Fibroblast of pulmonary artery (primary cell): ENCODE data around the gene SETD2.

Experiments
- DNase-seq: peaks from one replicate; pipeline ENCODE4 v3.0.0-alpha.2; 2010; ENCODE audit warnings: low read depth
- H3K4me3 ChIP-seq: replicated peaks from 2 replicates; pipeline ENCODE4 v1.5.1; 2011; ENCODE audit warnings: low read depth, mild to moderate bottlenecking, control low read depth, low read length, moderate library complexity
- CTCF ChIP-seq: IDR thresholded peaks from 2 replicates; pipeline ENCODE4 v1.5.1; 2011; ENCODE audit warnings: mild to moderate bottlenecking, control low read depth, low read length, inconsistent platforms; ENCODE audit errors: missing control alignments

The SETD2 gene

GRCh38 chr3:46993292-46993691, 170.6 kb downstream of the SETD2 start:
- TF ChIP-seq CTCF: no peak
- no peak for DNase-seq
- no peak overlapping the region for H3K4me3 ChIP-seq

GRCh38 chr3:46992231-46992630, 171.7 kb downstream of the SETD2 start:
- no peak for DNase-seq
- no peak for TF ChIP-seq CTCF
- H3K4me3 ChIP-seq: no peak overlapping the region

GRCh38 chr3:46991406-46992165, 172.3 kb downstream of the SETD2 start:
- no peak overlapping the region for H3K4me3 ChIP-seq
- no peak for TF ChIP-seq CTCF
- DNase-seq: no peak

- H3K4me3 ChIP-seq: no peak overlapping the region
- no peak for TF ChIP-seq CTCF
- DNase-seq: no peak
Measured at GRCh38 chr3:46990573-46991374, 173.1 kb downstream of the SETD2 start.

GRCh38 chr3:46989146-46989810, 174.6 kb downstream of the SETD2 start:
- no peak for DNase-seq
- TF ChIP-seq CTCF: no peak
- H3K4me3 ChIP-seq: no peak overlapping the region

GRCh38 chr3:46988616-46989015, 175.3 kb downstream of the SETD2 start:
- no peak overlapping the region for H3K4me3 ChIP-seq
- no peak for TF ChIP-seq CTCF
- DNase-seq: no peak
